K562 (cell line): Measurements from ENCODE around the gene DIAPH3.

Experiments used
- BHLHE40 ChIP-seq: IDR thresholded peaks from 2 replicates; pipeline ENCODE4 v1.6.1; 2011; ENCODE audit warnings: low read length, improper control_type of control experiment
- PHF8 ChIP-seq: fragments of 200-600 bp; sonication (generic); IDR thresholded peaks from 2 replicates; pipeline ENCODE4 v1.6.1; 2012; ENCODE audit warnings: mixed run types, mild to moderate bottlenecking, inconsistent platforms, low read length, moderate library complexity, borderline replicate concordance
- U2AF1 ChIP-seq: fragments of 200-400 bp; formaldehyde crosslinking; optimal IDR thresholded peaks from 2 replicates; pipeline ENCODE3; 2017; ENCODE audit warnings: mild to moderate bottlenecking, low read depth, low read length, moderate library complexity
- XRCC3 ChIP-seq: fragments of 450-650 bp; IDR thresholded peaks from 2 replicates; pipeline ENCODE4 v1.6.1; 2017; ENCODE audit warnings: mild to moderate bottlenecking, moderate library complexity
- TF ChIP-seq, protein P1 (sequence below): sonication (generic); formaldehyde crosslinking; IDR thresholded peaks from 2 replicates; pipeline ENCODE4 v1.8.1; 2023; ENCODE audit warnings: mild to moderate bottlenecking, missing genetic modification reagents
- TF ChIP-seq, protein P2 (sequence below), 3 experiments: IDR thresholded peaks in 2 of 3; conservative IDR thresholded peaks in 1 of 3; 2 replicates each; pipeline ENCODE4 v1.5.1; 2011 to 2012; ENCODE audit warnings: low read length in 3 of 3, mild to moderate bottlenecking in 3 of 3, control low read depth in 2 of 3, improper control_type of control experiment in 1 of 3, inconsistent platforms in 1 of 3, low read depth in 1 of 3, mixed read lengths in 1 of 3, moderate library complexity in 1 of 3; ENCODE audit not compliant: insufficient read depth in 2 of 3

DNA sequence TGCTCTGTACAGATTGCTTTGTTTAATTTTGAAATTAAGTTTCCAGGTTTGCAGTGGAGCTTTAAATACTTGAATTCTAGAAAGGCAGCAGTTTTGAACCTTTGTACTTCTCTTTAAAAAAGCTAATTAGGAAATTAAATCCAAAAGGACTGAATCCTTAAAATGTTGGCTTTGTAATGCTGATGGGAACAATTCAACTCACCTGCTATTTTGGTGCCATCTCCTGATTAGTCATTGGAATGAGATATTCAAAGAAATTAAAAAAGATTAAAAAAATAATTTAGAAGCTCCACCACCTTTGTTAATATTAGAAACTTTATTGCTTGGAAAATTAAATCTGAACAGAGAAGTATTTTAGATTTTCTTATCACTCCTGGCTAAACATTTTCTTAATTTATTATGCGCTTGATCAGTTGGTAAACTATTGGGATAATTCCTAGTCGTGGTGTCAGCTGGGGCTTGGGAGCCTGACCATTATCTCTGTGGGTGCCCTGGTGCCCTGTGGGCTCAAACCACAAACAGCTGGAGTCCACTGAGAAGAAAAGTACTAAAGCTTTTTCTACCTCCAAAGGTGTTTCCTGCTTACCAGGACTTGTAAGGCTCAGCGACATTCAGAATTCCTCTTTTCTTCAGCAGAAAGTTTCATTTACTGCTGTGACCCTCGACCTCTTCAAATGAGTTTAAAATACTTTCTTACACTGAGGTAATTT, 540.4 kb downstream of the DIAPH3 start:
- TF ChIP-seq, protein P1, sequence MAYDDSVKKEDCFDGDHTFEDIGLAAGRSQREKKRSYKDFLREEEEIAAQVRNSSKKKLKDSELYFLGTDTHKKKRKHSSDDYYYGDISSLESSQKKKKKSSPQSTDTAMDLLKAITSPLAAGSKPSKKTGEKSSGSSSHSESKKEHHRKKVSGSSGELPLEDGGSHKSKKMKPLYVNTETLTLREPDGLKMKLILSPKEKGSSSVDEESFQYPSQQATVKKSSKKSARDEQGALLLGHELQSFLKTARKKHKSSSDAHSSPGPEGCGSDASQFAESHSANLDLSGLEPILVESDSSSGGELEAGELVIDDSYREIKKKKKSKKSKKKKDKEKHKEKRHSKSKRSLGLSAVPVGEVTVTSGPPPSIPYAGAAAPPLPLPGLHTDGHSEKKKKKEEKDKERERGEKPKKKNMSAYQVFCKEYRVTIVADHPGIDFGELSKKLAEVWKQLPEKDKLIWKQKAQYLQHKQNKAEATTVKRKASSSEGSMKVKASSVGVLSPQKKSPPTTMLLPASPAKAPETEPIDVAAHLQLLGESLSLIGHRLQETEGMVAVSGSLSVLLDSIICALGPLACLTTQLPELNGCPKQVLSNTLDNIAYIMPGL (CRISPR knock-in tag) = no peak
- TF ChIP-seq U2AF1 = no peak
- TF ChIP-seq PHF8 = no peak
- TF ChIP-seq BHLHE40 = no peak
- no peak for TF ChIP-seq XRCC3
- TF ChIP-seq, protein P2, sequence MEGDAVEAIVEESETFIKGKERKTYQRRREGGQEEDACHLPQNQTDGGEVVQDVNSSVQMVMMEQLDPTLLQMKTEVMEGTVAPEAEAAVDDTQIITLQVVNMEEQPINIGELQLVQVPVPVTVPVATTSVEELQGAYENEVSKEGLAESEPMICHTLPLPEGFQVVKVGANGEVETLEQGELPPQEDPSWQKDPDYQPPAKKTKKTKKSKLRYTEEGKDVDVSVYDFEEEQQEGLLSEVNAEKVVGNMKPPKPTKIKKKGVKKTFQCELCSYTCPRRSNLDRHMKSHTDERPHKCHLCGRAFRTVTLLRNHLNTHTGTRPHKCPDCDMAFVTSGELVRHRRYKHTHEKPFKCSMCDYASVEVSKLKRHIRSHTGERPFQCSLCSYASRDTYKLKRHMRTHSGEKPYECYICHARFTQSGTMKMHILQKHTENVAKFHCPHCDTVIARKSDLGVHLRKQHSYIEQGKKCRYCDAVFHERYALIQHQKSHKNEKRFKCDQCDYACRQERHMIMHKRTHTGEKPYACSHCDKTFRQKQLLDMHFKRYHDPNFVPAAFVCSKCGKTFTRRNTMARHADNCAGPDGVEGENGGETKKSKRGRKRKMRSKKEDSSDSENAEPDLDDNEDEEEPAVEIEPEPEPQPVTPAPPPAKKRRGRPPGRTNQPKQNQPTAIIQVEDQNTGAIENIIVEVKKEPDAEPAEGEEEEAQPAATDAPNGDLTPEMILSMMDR (IDR thresholded peaks at IDR 0.05 in 2 of 3, conservative IDR thresholded peaks at IDR 0.05 in 1 of 3; ENCODE audit: insufficient read depth in 2 of 3, low read depth in 1 of 3, low read length in 3 of 3) = no peak
